Natural killer cell (primary cell): Measurements from ENCODE around the gene KDM2B. TPM values are rescaled to one million over a fixed set of nuclear protein-coding genes. Genes with fewer than 3 reads are reported as not detected.

Experiments
- ATAC-seq, 3 donors: fragments of 150-1000 bp in 2 of 3; fragments of 200-7000 bp in 1 of 3; cut with Tn5 transposase; 1 replicate in 1 of 3; 2 replicates in 2 of 3; pipeline ENCODE4 v1.10.0; 2021; ENCODE audit warnings: mild to moderate bottlenecking in 2 of 3, moderate library complexity in 2 of 3
- DNase-seq, 2 donors: peaks; one replicate each; pipeline versions ENCODE4 v3.0.0 to v3.0.0-alpha.2; 2013 to 2021; ENCODE audit warnings: mixed read lengths in 1 of 2
- H3K27ac ChIP-seq: one replicate; pipeline ENCODE4 v1.5.1; 2013; ENCODE audit warnings: mild to moderate bottlenecking, low read length
- H3K27me3 ChIP-seq: one replicate; pipeline ENCODE4 v1.6.1; 2013; ENCODE audit warnings: low read length; ENCODE audit not compliant: control insufficient read depth, insufficient read depth
- H3K36me3 ChIP-seq: one replicate; pipeline ENCODE4 v1.6.1; 2013; ENCODE audit warnings: low read length; ENCODE audit not compliant: control insufficient read depth, insufficient read depth
- H3K4me1 ChIP-seq: one replicate; pipeline ENCODE4 v1.6.1; 2013; ENCODE audit warnings: low read length; ENCODE audit not compliant: control insufficient read depth, insufficient read depth
- H3K4me3 ChIP-seq: one replicate; pipeline ENCODE4 v1.5.1; 2013; ENCODE audit warnings: low read length
- H3K9me3 ChIP-seq: one replicate; pipeline ENCODE4 v1.6.1; 2013; ENCODE audit warnings: low read length; ENCODE audit not compliant: control insufficient read depth, insufficient read depth
- H3K27ac Mint-ChIP-seq, 2 donors: one replicate each; pipeline ENCODE4 v1.8.0; 2022; ENCODE audit warnings: mild to moderate bottlenecking in 2 of 2, mixed read lengths in 2 of 2, moderate library complexity in 1 of 2
- H3K27me3 Mint-ChIP-seq, 2 donors: one replicate each; pipeline ENCODE4 v1.8.0; 2022; ENCODE audit warnings: low read depth in 2 of 2, mixed read lengths in 2 of 2
- H3K36me3 Mint-ChIP-seq: one replicate; pipeline ENCODE4 v1.8.0; 2022; ENCODE audit warnings: mixed read lengths
- H3K4me1 Mint-ChIP-seq, 2 donors: one replicate each; pipeline ENCODE4 v1.8.0; 2022; ENCODE audit warnings: mixed read lengths in 2 of 2
- H3K4me3 Mint-ChIP-seq: one replicate; pipeline ENCODE4 v1.8.0; 2022; ENCODE audit warnings: mild to moderate bottlenecking, moderate library complexity, mixed read lengths
- H3K9me3 Mint-ChIP-seq, 2 donors: one replicate each; pipeline ENCODE4 v1.8.0; 2022; ENCODE audit warnings: mixed read lengths in 2 of 2
- WGBS: methylation state at CpG from one replicate; pipeline ENCODE4 v1.1.7; 2013; ENCODE audit warnings: missing lambda C conversion rate; ENCODE audit not compliant: insufficient coverage; 5-methylcytosine and 5-hydroxymethylcytosine counted together
- intact Hi-C: fragments of 100-400 bp; cut with micrococcal nuclease; formaldehyde crosslinking; loops from one replicate; pipeline ENCODE4 v1.14.2; 2022
- total RNA-seq, 4 donors: library from RNA; stranded (reverse); fragments of 120-200 nt in 1 of 4; gene quantifications; one replicate each; pipeline versions ENCODE4 v1.2.3 to v1.2.4, GENCODE V29; 2013 to 2022
- TF ChIP-seq, protein P1 (sequence below): fragments of 200-600 bp; IDR thresholded peaks from one replicate; pipeline ENCODE4 v1.8.0; 2022; ENCODE audit warnings: antibody characterized with exemption

Gene KDM2B
- total RNA-seq, 3 donors from 2014 or later (not counting 1 experiment from before 2014, with no cell fraction given): 97.3 to 106 (median 98.1) TPM

- H3K4me1 ChIP-seq: peaks cover 16% of the 10 kb centered on the region
- H3K27ac Mint-ChIP-seq: no peak overlapping the region
- H3K36me3 ChIP-seq: peaks cover 14% of the 10 kb centered on the region
- intact Hi-C loops: no loop called here
- 98% methylated on average over 8 of the region's 8 CpGs for WGBS
- H3K4me3 ChIP-seq: no peak overlapping the region
- TF ChIP-seq, protein P1, sequence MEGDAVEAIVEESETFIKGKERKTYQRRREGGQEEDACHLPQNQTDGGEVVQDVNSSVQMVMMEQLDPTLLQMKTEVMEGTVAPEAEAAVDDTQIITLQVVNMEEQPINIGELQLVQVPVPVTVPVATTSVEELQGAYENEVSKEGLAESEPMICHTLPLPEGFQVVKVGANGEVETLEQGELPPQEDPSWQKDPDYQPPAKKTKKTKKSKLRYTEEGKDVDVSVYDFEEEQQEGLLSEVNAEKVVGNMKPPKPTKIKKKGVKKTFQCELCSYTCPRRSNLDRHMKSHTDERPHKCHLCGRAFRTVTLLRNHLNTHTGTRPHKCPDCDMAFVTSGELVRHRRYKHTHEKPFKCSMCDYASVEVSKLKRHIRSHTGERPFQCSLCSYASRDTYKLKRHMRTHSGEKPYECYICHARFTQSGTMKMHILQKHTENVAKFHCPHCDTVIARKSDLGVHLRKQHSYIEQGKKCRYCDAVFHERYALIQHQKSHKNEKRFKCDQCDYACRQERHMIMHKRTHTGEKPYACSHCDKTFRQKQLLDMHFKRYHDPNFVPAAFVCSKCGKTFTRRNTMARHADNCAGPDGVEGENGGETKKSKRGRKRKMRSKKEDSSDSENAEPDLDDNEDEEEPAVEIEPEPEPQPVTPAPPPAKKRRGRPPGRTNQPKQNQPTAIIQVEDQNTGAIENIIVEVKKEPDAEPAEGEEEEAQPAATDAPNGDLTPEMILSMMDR: no peak
- H3K4me1 Mint-ChIP-seq: peaks cover 2 to 6% of the 10 kb centered on the region in 2 donors
- no peak overlapping the region for H3K4me3 Mint-ChIP-seq
- no peak for DNase-seq
- no peak for ATAC-seq
- H3K27ac ChIP-seq: no peak overlapping the region
- H3K27me3 Mint-ChIP-seq: no peaks in the 10 kb centered on the region
- no peaks in the 10 kb centered on the region for H3K9me3 ChIP-seq
- no peaks in the 10 kb centered on the region for H3K9me3 Mint-ChIP-seq
- H3K36me3 Mint-ChIP-seq: no peaks in the 10 kb centered on the region
- no peaks in the 10 kb centered on the region for H3K27me3 ChIP-seq
These were observed 55.4 kb downstream of the KDM2B start for GRCh38 chr12:121525411-121525810.

DNA sequence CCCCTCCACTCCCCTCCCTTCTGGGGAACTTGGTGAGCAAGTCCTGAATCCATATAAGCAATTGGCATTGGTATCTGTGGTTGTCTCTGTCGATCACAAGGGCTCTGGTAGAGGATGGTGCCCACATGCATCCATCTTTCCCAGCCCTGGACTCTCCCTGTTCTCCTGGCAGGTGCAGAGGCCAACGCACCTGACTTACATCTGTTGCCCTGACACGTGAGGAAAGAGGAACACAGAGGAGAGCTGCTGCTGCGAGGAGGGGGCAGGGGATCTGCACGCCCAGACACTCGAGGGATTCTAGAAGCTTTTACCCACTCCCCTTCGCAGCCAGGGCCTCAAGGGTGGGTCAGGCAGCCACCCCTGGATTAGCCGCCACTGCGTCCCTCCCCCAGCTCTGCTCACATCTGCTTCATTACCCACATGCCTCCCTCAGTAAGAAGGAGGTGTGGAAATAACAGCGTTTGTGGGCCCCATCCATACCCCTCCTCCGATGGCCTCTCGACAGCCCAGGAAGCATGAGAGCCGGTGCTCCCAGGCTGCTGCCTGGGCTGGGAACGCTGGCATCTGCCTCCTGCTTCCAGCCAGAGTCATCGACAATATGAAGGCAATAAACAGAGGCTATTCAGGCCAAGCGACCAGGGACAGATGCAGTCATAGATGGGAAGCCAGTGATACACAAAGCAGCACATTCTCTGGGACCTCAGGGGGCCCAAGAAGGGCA is 56.5 kb downstream of the KDM2B start:
- Histone ChIP-seq H3K36me3 (peaks cover 20% of the 10 kb centered on the region), H3K4me1 (peaks cover 13% of the 10 kb centered on the region), H3K9me3 (no peaks in the 10 kb centered on the region), H3K4me3 (no peak overlapping the region), H3K27me3 (no peaks in the 10 kb centered on the region), H3K27ac (no peak overlapping the region)
- H3K4me3 Mint-ChIP-seq: no peak overlapping the region
- intact Hi-C loops: no loop called here
- ATAC-seq (no peak), DNase-seq (no peak)
- no peaks in the 10 kb centered on the region for H3K9me3 Mint-ChIP-seq
- no peak overlapping the region for H3K27ac Mint-ChIP-seq
- no peaks in the 10 kb centered on the region for H3K27me3 Mint-ChIP-seq
- TF ChIP-seq, protein P1: no peak
- H3K4me1 Mint-ChIP-seq: peaks cover 0 to 7% of the 10 kb centered on the region in 2 donors
- peaks cover 4% of the 10 kb centered on the region for H3K36me3 Mint-ChIP-seq
- 91% methylated on average over 16 of the region's 16 CpGs for WGBS

DNA sequence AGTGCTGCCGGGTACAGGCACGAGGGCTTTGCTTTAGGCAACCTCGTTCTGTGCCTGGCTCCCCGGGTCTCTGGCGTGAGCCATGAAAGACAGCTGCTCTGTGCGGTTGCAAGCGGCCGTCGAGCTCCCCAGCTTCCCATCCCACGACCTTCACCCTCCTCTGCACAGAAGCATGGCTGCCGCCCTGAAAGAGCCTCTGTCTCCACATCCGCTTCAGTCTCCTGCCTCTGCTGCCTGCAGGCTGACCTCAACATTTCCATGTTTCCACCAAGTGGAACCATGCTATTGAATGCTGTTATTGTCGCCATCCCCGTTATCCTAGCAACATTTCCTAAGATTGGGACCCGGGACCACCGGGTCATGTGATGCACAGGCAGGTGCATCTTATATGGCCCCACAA is 57.1 kb downstream of the KDM2B start:
- WGBS: 91% methylated on average over 16 of the region's 16 CpGs
- ATAC-seq (no peak), DNase-seq (no peak)
- Histone ChIP-seq H3K4me3 (no peak overlapping the region), H3K27ac (no peak overlapping the region), H3K4me1 (peaks cover 13% of the 10 kb centered on the region), H3K36me3 (peaks cover 25% of the 10 kb centered on the region), H3K27me3 (no peaks in the 10 kb centered on the region), H3K9me3 (no peaks in the 10 kb centered on the region)
- Mint-ChIP-seq H3K27ac (no peak overlapping the region), H3K27me3 (no peaks in the 10 kb centered on the region), H3K4me3 (no peak overlapping the region), H3K4me1 (peaks cover 0 to 9% of the 10 kb centered on the region in 2 donors), H3K36me3 (peaks cover 7% of the 10 kb centered on the region), H3K9me3 (no peaks in the 10 kb centered on the region)
- intact Hi-C loops: no loop called here
- TF ChIP-seq, protein P1: no peak

DNA sequence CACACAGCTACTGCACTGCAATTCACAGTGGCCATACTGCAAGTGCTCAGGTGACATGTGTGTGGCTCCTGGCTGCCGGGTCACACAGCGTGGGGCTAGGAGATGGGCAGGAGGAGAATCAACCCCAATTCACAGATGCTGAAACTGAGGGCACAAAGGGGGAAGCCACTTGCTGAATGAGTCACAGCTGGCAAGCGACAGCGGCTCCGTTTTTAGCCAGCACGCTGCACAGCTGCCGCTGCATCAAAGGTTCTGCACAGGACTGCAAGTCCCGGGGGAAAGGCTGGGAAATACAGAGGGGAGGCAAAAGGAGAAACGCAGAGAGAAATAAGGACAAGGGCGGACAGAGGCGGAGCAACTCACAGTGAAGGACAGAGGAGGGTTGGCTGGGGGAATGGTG is 57.9 kb downstream of the KDM2B start:
- Histone ChIP-seq H3K4me3 (no peak overlapping the region), H3K4me1 (peaks cover 13% of the 10 kb centered on the region), H3K27me3 (no peaks in the 10 kb centered on the region), H3K36me3 (peaks cover 24% of the 10 kb centered on the region), H3K27ac (no peak overlapping the region), H3K9me3 (no peaks in the 10 kb centered on the region)
- DNase-seq (no peak), ATAC-seq (no peak)
- intact Hi-C loops: no loop called here
- peaks cover 0 to 9% of the 10 kb centered on the region in 2 donors for H3K4me1 Mint-ChIP-seq
- peaks cover 7% of the 10 kb centered on the region for H3K36me3 Mint-ChIP-seq
- H3K4me3 Mint-ChIP-seq: no peak overlapping the region
- TF ChIP-seq, protein P1: no peak
- H3K27me3 Mint-ChIP-seq: no peaks in the 10 kb centered on the region
- WGBS: 75% methylated on average over 11 of the region's 11 CpGs
- no peaks in the 10 kb centered on the region for H3K9me3 Mint-ChIP-seq
- no peak overlapping the region for H3K27ac Mint-ChIP-seq
